Gastroesophageal sphincter (tissue), 4 donors: Measurements from ENCODE around the gene OR4C3. TPM values are rescaled to one million over a fixed set of nuclear protein-coding genes. Genes with fewer than 3 reads are reported as not detected.
"Not testable (repeated sequence)": the region's sequence is repeated elsewhere in the genome, so short reads cannot be mapped to it uniquely, and the experiment has no call there.

Source experiments
- ATAC-seq: fragments of 150-250 bp; one replicate; pipeline ENCODE4 v1.9.1; 2016; ENCODE audit warnings: mild to moderate bottlenecking, moderate library complexity
- H3K27ac ChIP-seq, 4 donors: fragments of 200-600 bp; sonication (generic) in 3 of 4; 1 replicate in 3 of 4; 2 replicates in 1 of 4; pipeline ENCODE4 v1.5.1; 2016 to 2019
- H3K27me3 ChIP-seq: fragments of 200-600 bp; sonication (generic); one replicate; pipeline ENCODE4 v1.5.1; 2019
- H3K36me3 ChIP-seq, 2 donors: fragments of 200-600 bp; sonication (generic); one replicate each; pipeline ENCODE4 v1.5.1; 2019; ENCODE audit warnings: control low read depth in 1 of 2
- H3K4me1 ChIP-seq, 3 donors: fragments of 200-600 bp; sonication (generic); 1 replicate in 2 of 3; 2 replicates in 1 of 3; pipeline ENCODE4 v1.5.1; 2016 to 2019; ENCODE audit warnings: control low read depth in 2 of 3
- H3K4me3 ChIP-seq, 2 donors: fragments of 200-600 bp; sonication (generic); one replicate each; pipeline ENCODE4 v1.5.1; 2019; ENCODE audit warnings: mild to moderate bottlenecking in 1 of 2, moderate library complexity in 1 of 2
- H3K9me3 ChIP-seq, 3 donors: fragments of 200-600 bp; sonication (generic); one replicate each; pipeline ENCODE4 v1.5.1; 2017 to 2019; ENCODE audit warnings: control low read depth in 2 of 3
- EP300 ChIP-seq: sonication (generic); formaldehyde crosslinking; IDR thresholded peaks from one replicate; pipeline ENCODE4 v1.6.1; 2017; ENCODE audit warnings: antibody characterized with exemption, mild to moderate bottlenecking
- POLR2A ChIP-seq, 2 donors: fragments of 450-650 bp; IDR thresholded peaks; one replicate each; pipeline ENCODE4 v1.6.1; 2017; ENCODE audit warnings: antibody characterized with exemption in 2 of 2, mild to moderate bottlenecking in 2 of 2, moderate library complexity in 1 of 2
- POLR2AphosphoS5 ChIP-seq: sonication (generic); formaldehyde crosslinking; IDR thresholded peaks from one replicate; pipeline ENCODE4 v1.6.1; 2017; ENCODE audit warnings: antibody characterized with exemption
- WGBS, 2 donors: methylation state at CpG; one replicate each; pipeline ENCODE4 v1.1.5; 2018; ENCODE audit warnings: low coverage in 1 of 2; 5-methylcytosine and 5-hydroxymethylcytosine counted together
- total RNA-seq, 4 donors: library from RNA; depleted of rRNA; stranded (reverse); fragments of >200 nt; gene quantifications; one replicate each; pipeline ENCODE4 v1.1.0, GENCODE V29; 2016
- TF ChIP-seq, protein P1 (sequence below), 4 experiments: fragments of 200-600 bp in 2 of 4; fragments of 450-650 bp in 2 of 4; sonication (generic) in 1 of 4; IDR thresholded peaks; one replicate each; pipeline ENCODE4 v1.5.1; 2017 to 2019; ENCODE audit warnings: antibody characterized with exemption in 4 of 4, mild to moderate bottlenecking in 2 of 4, moderate library complexity in 2 of 4

OR4C3 gene
- total RNA-seq, 4 donors from 2014 or later: not detected

DNA sequence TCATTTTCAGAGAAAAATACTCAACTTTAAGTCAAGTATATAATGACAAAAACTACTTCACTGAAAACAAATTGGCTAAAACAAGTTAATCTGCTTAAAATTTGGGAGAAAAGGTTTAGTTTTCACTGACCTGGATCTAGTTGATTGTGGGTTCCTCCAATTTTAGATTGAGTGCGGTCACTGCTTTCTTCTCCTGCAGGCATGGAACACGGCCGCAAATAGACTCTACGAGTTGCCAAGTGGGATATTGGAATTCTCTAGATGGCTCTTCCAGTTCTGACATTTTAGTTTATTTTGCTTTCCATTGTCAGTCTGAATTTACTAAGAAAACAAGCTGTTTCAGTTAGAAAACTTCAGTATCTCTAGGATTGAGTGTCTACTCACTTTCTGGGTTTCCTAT, 29.3 kb downstream of the OR4C3 start:
- no peaks in the 10 kb centered on the region for H3K36me3 ChIP-seq
- 89 to 93% methylated on average over 4 of the region's 4 CpGs for WGBS, 2 donors
- no peaks in the 10 kb centered on the region for H3K27me3 ChIP-seq
- no peak overlapping the region for H3K27ac ChIP-seq
- TF ChIP-seq POLR2AphosphoS5 (no peak), POLR2A (IDR thresholded peaks at IDR 0.05) (no peak), EP300 (no peak)
- TF ChIP-seq, protein P1, sequence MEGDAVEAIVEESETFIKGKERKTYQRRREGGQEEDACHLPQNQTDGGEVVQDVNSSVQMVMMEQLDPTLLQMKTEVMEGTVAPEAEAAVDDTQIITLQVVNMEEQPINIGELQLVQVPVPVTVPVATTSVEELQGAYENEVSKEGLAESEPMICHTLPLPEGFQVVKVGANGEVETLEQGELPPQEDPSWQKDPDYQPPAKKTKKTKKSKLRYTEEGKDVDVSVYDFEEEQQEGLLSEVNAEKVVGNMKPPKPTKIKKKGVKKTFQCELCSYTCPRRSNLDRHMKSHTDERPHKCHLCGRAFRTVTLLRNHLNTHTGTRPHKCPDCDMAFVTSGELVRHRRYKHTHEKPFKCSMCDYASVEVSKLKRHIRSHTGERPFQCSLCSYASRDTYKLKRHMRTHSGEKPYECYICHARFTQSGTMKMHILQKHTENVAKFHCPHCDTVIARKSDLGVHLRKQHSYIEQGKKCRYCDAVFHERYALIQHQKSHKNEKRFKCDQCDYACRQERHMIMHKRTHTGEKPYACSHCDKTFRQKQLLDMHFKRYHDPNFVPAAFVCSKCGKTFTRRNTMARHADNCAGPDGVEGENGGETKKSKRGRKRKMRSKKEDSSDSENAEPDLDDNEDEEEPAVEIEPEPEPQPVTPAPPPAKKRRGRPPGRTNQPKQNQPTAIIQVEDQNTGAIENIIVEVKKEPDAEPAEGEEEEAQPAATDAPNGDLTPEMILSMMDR (IDR thresholded peaks at IDR 0.05): no peak
- no peak overlapping the region for H3K4me3 ChIP-seq
- no peaks in the 10 kb centered on the region for H3K4me1 ChIP-seq
- peaks cover 0 to 6% (median 0%) of the 10 kb centered on the region in 3 donors for H3K9me3 ChIP-seq
- ATAC-seq: no peak

DNA sequence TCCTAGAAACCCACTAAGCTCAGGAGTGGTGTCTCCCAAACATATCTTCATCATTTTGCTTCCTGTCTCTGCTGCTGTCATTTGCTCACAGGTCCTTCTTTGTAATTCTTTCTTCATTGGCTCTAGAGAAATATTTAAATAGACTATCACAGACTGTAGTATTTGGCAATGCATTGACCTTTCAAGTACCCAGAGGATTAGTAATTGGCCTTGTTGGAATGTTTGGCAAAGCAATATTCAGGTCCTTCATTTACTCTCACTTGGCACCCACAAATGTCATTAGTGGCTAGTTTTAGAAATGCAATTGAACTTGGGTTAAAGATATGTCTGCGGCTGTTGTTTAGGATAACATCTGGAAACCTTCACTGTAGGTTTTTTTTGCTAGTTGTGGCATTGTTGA, 30.0 kb downstream of the OR4C3 start:
- no peaks in the 10 kb centered on the region for H3K36me3 ChIP-seq
- H3K4me1 ChIP-seq: no peaks in the 10 kb centered on the region
- H3K4me3 ChIP-seq: no peak overlapping the region
- TF ChIP-seq, protein P1 (IDR thresholded peaks at IDR 0.05): no peak
- TF ChIP-seq EP300: no peak
- TF ChIP-seq POLR2AphosphoS5: no peak
- no peak for TF ChIP-seq POLR2A (IDR thresholded peaks at IDR 0.05)
- no peaks in the 10 kb centered on the region for H3K27me3 ChIP-seq
- H3K9me3 ChIP-seq: peaks cover 0 to 6% (median 0%) of the 10 kb centered on the region in 3 donors
- H3K27ac ChIP-seq: no peak overlapping the region
- no peak for ATAC-seq
- WGBS, 2 donors: 91 to 100% methylated on average over 1 of the region's 1 CpG

DNA sequence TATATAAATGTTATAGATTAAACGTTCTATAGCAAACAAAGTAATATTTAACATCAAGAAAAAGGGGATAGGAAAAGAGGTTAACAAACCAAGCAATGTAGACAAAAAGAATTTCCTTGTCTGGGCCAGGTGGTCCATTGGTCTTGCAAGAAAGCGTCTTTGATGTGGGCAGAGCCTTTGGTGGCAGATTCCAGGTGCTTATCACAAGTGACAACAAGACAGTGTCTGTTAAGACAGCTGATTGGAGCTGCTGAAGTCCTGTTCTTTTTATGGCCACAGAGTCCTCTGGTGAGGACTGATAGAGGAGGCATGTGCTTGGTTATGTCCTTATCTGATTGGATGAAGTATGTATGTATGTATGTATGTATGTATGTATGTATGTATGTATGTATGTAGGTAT, 36.6 kb downstream of the OR4C3 start:
- 48 to 60% methylated on average over 2 of the region's 2 CpGs for WGBS, 2 donors

DNA sequence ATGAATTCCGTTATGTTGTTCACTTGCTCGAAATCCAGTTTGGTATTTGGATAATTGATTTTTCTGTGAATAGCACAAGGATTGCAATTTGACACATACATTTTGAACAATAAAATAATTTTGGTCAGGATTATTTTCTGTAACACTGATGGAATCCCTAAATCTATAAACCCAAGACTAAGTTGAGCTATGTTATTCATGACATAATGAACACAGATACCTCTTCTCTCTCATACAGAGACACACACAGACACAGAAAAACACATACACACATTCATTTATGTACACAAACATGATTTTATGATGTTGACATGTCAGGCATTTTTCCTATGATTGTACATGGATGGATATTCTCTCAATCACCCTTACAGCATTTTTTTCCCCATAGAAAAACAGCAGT, 41.6 kb downstream of the OR4C3 start, which contains the start of gene OR4C5:
Gene OR4C5, minus strand, starts transcription at position 101 of the 400 bp plus-strand sequence. Its CDS starts 0 bp downstream, at position 101.
- peaks cover 0 to 4% (median 0%) of the 10 kb centered on the region in 3 donors for H3K9me3 ChIP-seq
- no peaks in the 10 kb centered on the region for H3K4me1 ChIP-seq
- H3K4me3 ChIP-seq: no peak within 1 kb of the TSS
- WGBS, 2 donors: 75 to 83% methylated on average over 2 of the region's 2 CpGs
- H3K36me3 ChIP-seq: no peaks in the 10 kb centered on the region
- no peak within 1 kb of the TSS for H3K27ac ChIP-seq
- no peak for TF ChIP-seq POLR2A (IDR thresholded peaks at IDR 0.05)
- TF ChIP-seq, protein P1 (IDR thresholded peaks at IDR 0.05): no peak
- TF ChIP-seq EP300: no peak
- no peak for TF ChIP-seq POLR2AphosphoS5
- ATAC-seq: no peak
- no peaks in the 10 kb centered on the region for H3K27me3 ChIP-seq

More for the DNA sequence above, 36.6 kb downstream of the OR4C3 start:
- H3K9me3 ChIP-seq, H3K36me3 ChIP-seq, H3K4me1 ChIP-seq, H3K27ac ChIP-seq, ATAC-seq, H3K4me3 ChIP-seq, H3K27me3 ChIP-seq: not testable (repeated sequence)

Other genes with a start within 250 kb of the OR4C3 start
- gene OR4B1, start 108.1 kb upstream of the OR4C3 start, total RNA-seq: not detected
- not detected for gene OR4X2, start 79.8 kb upstream of the OR4C3 start, total RNA-seq
- gene OR4X1, start 61.1 kb upstream of the OR4C3 start, total RNA-seq: not detected
- not detected for gene OR4S1, start 18.7 kb upstream of the OR4C3 start, total RNA-seq
- gene OR4C5, start 41.5 kb downstream of the OR4C3 start, total RNA-seq: not detected
- gene OR4A47, start 163.9 kb downstream of the OR4C3 start, total RNA-seq: not detected